Measurements from ENCODE around the gene DEUP1.

The DEUP1 gene

DNA sequence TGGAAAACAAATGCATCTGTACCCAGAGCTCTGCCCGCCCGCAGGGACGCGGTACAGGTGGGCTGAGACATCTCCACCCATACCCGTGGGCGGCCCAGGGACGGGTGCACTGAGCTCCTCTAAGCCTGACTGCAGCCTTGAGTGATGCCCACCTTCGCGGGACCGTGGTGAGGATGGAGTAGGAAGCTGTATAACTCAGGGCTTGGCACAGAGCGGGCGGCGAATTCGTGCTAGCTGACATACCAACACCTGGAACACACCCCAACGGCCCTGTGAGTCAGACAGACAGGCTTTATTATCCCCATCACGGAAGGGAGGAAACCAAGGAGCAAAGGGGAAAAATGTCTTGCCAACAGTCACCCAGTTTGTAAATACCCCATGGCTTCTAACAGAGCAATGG lies 150.7 kb downstream of the DEUP1 start:
- no peak for DNase-seq

DNA sequence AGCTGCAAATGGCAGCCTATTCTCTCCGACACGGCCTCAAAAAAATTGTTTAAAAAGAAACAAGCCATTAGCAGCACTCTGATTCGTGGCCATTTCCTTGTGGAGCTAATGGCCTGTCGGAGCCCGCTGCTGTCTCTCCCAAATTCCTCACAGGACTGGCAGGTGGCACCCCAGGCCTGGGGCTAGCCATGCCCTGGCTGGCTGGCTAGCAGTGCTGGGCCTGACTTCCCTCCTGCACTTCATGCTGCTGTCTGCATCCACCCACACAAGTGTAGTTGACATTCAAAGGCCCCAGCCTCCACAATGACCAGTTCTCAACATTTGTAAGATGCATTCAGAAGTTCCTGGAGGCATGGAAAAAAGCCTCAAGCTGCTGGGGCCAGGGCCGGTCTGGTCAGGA lies 151.2 kb downstream of the DEUP1 start:
- no peak for DNase-seq

DNA sequence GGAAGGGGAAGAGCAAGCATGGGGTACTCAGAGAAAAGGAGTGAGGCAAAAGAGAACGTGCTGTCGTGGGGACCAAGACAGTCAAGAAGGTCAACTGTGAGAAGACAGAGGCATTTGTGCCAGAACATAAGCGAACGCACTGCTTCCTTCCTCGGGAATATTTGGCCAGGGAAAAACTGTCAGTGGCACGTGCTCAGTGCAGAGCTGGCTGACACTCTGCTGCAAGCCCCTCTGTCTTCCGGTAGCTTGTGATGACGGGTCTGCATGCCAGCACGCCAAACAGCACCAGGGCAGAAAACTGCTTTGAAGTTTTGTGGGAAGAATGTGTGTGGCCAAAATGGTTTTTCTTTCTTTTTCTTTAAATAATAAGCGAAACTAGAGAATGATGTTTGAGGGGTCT lies 152.0 kb downstream of the DEUP1 start:
- DNase-seq, result no peak

DNA sequence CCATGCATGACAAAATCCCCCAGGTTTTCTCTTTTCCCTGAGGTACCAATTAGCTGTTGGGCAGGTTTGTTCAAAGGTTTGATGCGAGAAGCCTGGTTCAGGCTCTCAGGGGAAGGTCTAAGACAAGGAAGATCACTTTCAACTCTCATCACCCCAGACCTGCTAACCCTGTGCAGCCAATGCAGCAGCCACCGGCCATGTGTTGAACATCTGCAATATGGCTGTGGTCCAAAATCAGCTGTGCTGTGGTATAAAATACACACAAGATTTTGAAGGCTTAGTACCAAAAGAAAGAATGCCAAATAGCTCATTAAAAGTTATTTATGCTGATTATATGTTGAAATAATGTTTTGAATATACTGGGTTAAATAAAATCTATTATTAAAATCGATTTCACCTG lies 154.2 kb downstream of the DEUP1 start:
- DNase-seq, result no peak

DNA sequence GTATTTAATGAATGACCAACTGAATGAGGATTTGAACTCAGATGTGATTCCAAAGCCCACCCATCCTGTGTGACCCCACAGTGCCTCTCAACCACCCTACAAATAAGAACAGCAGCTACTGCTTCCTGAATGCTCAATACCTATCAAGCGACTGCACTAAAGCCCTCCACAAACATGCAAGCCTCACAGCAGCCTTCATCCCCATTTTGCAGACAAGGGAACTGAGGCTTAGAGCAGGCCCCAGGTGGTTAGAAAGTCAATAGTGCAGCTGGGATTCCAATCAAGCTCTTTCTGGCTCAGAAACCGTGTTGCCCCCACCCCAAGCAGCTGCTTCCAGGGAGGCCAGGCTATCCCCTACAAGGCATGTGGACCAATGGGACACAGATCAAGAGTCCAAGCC lies 155.4 kb downstream of the DEUP1 start:
- DNase-seq, result no peak

DNA sequence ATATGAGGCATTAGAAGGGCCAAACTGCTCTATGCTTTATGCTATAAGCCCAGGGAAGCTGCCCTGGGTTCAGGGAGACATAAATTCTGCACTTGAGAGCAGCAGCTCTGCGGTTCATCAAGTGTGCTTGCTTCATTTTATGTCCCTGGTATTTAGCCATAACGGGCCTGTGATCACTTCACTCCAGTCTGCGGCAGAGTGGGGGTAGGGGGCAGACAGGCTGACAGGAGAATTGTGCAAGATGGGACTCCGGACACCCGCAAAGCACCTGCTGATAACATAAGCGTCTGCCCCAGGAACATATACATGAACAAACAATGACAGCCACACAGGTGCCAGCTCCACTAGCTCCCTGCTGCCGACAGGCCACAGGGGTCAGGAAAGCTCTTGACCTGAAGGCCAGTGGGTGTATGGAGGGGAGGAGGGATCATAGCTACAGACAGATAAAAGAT lies 156.5 kb downstream of the DEUP1 start:
- no peak for DNase-seq
